K562 (cell line): ENCODE measurements around the gene ZFP62. TPM values are rescaled to one million over a fixed set of nuclear protein-coding genes. Genes with fewer than 3 reads are reported as not detected.

Experiments
- ATAC-seq: fragments of 200-7000 bp; cut with Tn5 transposase; 3 replicates; pipeline ENCODE4 v1.9.1; 2020; ENCODE audit warnings: moderate library complexity
- BruUV-seq: library from RNA; stranded (reverse); fragments of 400-500 nt; replicated peaks from 2 replicates; lab custom pipeline; 2021; lab: Mats Ljungman, UMichigan
- CTCF ChIA-PET: fragments of 300-600 bp; formaldehyde crosslinking; extraction: SDS; loops from one replicate; lab custom pipeline; 2021; ENCODE audit warnings: low intra/inter-chr PET ratio; lab: Yijun Ruan, JAX
- POLR2A ChIA-PET: fragments of 300-600, 350-650 bp; sonication (Branson Sonifier 250); formaldehyde crosslinking; extraction: SDS; loops from one replicate; lab custom pipeline; 2021; ENCODE audit warnings: antibody characterized with exemption, inconsistent platforms; lab: Yijun Ruan, JAX
- DNase-seq, 4 experiments: peaks; one replicate each; pipeline versions ENCODE4 v3.0.0 to v3.0.0-alpha.2; 2011 to 2018; ENCODE audit warnings: low spot score in 3 of 4, mixed read lengths in 3 of 4; ENCODE audit errors: extremely low read depth in 1 of 4
- FAIRE-seq: peaks from 2 replicates; lab custom pipeline; 2011; peaks lifted over from hg19 to GRCh38; lab: Jason Lieb, UNC
- H2AFZ ChIP-seq: 2 replicates; pipeline ENCODE4 v1.6.0; 2011; ENCODE audit warnings: low read depth, low read length, control low read depth, inconsistent platforms
- H3K27ac ChIP-seq: fragments of 200-600 bp; 3 replicates; pipeline ENCODE4 v1.8.0; 2011; ENCODE audit warnings: low read depth, mild to moderate bottlenecking, control low read depth, inconsistent platforms, low read length, moderate library complexity, mixed read lengths; ENCODE audit errors: extremely low read depth
- H3K27me3 ChIP-seq, 2 experiments: fragments of 300-600 bp in 1 of 2; 2 replicates in 1 of 2; 3 replicates in 1 of 2; pipeline versions ENCODE4 v1.6.0 to v1.8.0; 2011; ENCODE audit warnings: inconsistent platforms in 2 of 2, low read length in 2 of 2, mild to moderate bottlenecking in 1 of 2, mixed read lengths in 1 of 2, moderate library complexity in 1 of 2; ENCODE audit not compliant: control insufficient read depth in 2 of 2, insufficient read depth in 2 of 2
- H3K36me3 ChIP-seq: fragments of 300-600 bp; 3 replicates; pipeline ENCODE4 v1.8.0; 2011; ENCODE audit warnings: mild to moderate bottlenecking, low read length, inconsistent platforms; ENCODE audit not compliant: control insufficient read depth, insufficient read depth
- H3K4me1 ChIP-seq, 2 experiments: fragments of 200-600 bp in 1 of 2; replicated peaks in 1 of 2; 2 replicates in 1 of 2; 3 replicates in 1 of 2; pipeline versions ENCODE4 v1.5.1 to v1.8.0; 2011; ENCODE audit warnings: inconsistent platforms in 2 of 2, low read length in 2 of 2, mild to moderate bottlenecking in 1 of 2, mixed read lengths in 1 of 2, moderate library complexity in 1 of 2; ENCODE audit not compliant: control insufficient read depth in 2 of 2, insufficient read depth in 2 of 2
- H3K4me2 ChIP-seq: 2 replicates; pipeline ENCODE4 v1.6.1; 2011; ENCODE audit warnings: low read length, control low read depth, inconsistent platforms, mixed read lengths; ENCODE audit not compliant: insufficient read depth
- H3K4me3 ChIP-seq: fragments of 200-600 bp; sonication (generic), shearing (Covaris generic); 2 replicates; pipeline ENCODE4 v1.5.1; 2016; ENCODE audit warnings: control low read depth, inconsistent platforms
- H3K79me2 ChIP-seq: fragments of 200-600 bp; 3 replicates; pipeline ENCODE4 v1.8.0; 2011; ENCODE audit warnings: low read length, inconsistent platforms; ENCODE audit not compliant: control insufficient read depth, insufficient read depth
- H3K9ac ChIP-seq, 2 experiments: 2 replicates each; pipeline versions ENCODE4 v1.6.0 to v1.6.1; 2011; ENCODE audit warnings: low read depth in 2 of 2, low read length in 2 of 2, control low read depth in 1 of 2, inconsistent platforms in 1 of 2, mild to moderate bottlenecking in 1 of 2, mixed read lengths in 1 of 2; ENCODE audit not compliant: insufficient read depth in 1 of 2
- H3K9me1 ChIP-seq: one replicate; pipeline ENCODE4 v1.6.0; 2011; ENCODE audit warnings: inconsistent platforms, mild to moderate bottlenecking, low read length, moderate library complexity; ENCODE audit not compliant: control insufficient read depth, insufficient read depth
- H3K9me3 ChIP-seq: replicated peaks from 2 replicates; pipeline ENCODE4 v1.5.1; 2011; ENCODE audit warnings: low read depth, low read length, inconsistent platforms; ENCODE audit not compliant: control insufficient read depth, insufficient read depth
- H4K20me1 ChIP-seq: replicated peaks from 2 replicates; pipeline ENCODE4 v1.6.1; 2011; ENCODE audit warnings: low read length, inconsistent platforms, mixed read lengths; ENCODE audit not compliant: control insufficient read depth, insufficient read depth
- ARID4B ChIP-seq: sonication (generic); formaldehyde crosslinking; IDR thresholded peaks from 2 replicates; pipeline ENCODE4 v1.8.0; 2022; ENCODE audit warnings: mild to moderate bottlenecking, missing genetic modification reagents
- ATF7 ChIP-seq: fragments of 450-650 bp; IDR thresholded peaks from 2 replicates; pipeline ENCODE4 v1.7.1; 2014; ENCODE audit warnings: mild to moderate bottlenecking, moderate library complexity
- CC2D1A ChIP-seq: fragments of 450-650 bp; IDR thresholded peaks from 2 replicates; pipeline ENCODE4 v1.6.1; 2017; ENCODE audit warnings: mild to moderate bottlenecking
- E2F3 ChIP-seq: fragments of 250-450 bp; sonication (Bioruptor Pico); IDR thresholded peaks from 2 replicates; pipeline ENCODE4 v1.4.0; 2020; ENCODE audit warnings: mild to moderate bottlenecking
- HDAC6 ChIP-seq: IDR thresholded peaks from 2 replicates; pipeline ENCODE4 v1.6.1; 2012; ENCODE audit warnings: low read depth, mild to moderate bottlenecking, control low read depth, inconsistent platforms, low read length, moderate library complexity
- JUND ChIP-seq, 2 experiments: IDR thresholded peaks; 2 replicates in 1 of 2; 3 replicates in 1 of 2; pipeline ENCODE4 v1.6.1; 2011; ENCODE audit warnings: borderline replicate concordance in 2 of 2, low read depth in 2 of 2, low read length in 2 of 2, improper control_type of control experiment in 1 of 2, missing biosample characterization in 1 of 2, missing genetic modification characterization in 1 of 2, missing genetic modification reagents in 1 of 2
- MYNN ChIP-seq, 2 experiments: sonication (generic); formaldehyde crosslinking in 1 of 2; IDR thresholded peaks; 2 replicates each; pipeline versions ENCODE4 v1.5.0 to v1.6.1; 2016 to 2020; ENCODE audit warnings: antibody characterized with exemption in 1 of 2, missing genetic modification reagents in 1 of 2
- NFIC ChIP-seq: fragments of 450-650 bp; IDR thresholded peaks from 2 replicates; pipeline ENCODE4 v1.6.1; 2017; ENCODE audit warnings: mild to moderate bottlenecking, inconsistent platforms
- NFYB ChIP-seq: IDR thresholded peaks from 2 replicates; pipeline ENCODE4 v1.6.1; 2011; ENCODE audit warnings: mild to moderate bottlenecking, moderate library complexity; ENCODE audit not compliant: insufficient read length; ENCODE audit errors: extremely low read depth
- PTBP1 ChIP-seq: fragments of 200-400 bp; formaldehyde crosslinking; IDR thresholded peaks from 2 replicates; pipeline ENCODE4 v1.6.1; 2017; ENCODE audit warnings: low read depth, low read length
- RAD21 ChIP-seq, 2 experiments: fragments of 250-450 bp in 1 of 2; fragments of 450-650 bp in 1 of 2; sonication (Bioruptor Pico) in 1 of 2; formaldehyde crosslinking in 1 of 2; IDR thresholded peaks in 1 of 2; conservative IDR thresholded peaks in 1 of 2; 2 replicates each; pipeline versions ENCODE4 v1.4.0 to v1.8.0; 2020 to 2022; ENCODE audit warnings: mild to moderate bottlenecking in 2 of 2, moderate library complexity in 1 of 2
- RBM22 ChIP-seq: fragments of 200-400 bp; formaldehyde crosslinking; IDR thresholded peaks from 2 replicates; pipeline ENCODE4 v1.6.1; 2018; ENCODE audit warnings: low read length, low read depth; ENCODE audit not compliant: poor library complexity, severe bottlenecking
- SMARCE1 ChIP-seq: fragments of 450-650 bp; IDR thresholded peaks from 2 replicates; pipeline ENCODE4 v1.7.1; 2016; ENCODE audit warnings: mild to moderate bottlenecking
- SP2 ChIP-seq: IDR thresholded peaks from 2 replicates; pipeline ENCODE4 v1.6.1; 2011; ENCODE audit warnings: mild to moderate bottlenecking, low read depth, low read length, moderate library complexity; ENCODE audit not compliant: poor library complexity, severe bottlenecking; ENCODE audit errors: extremely low read depth
- ZNF449 ChIP-seq: fragments of 250-450 bp; sonication (Bioruptor Pico); IDR thresholded peaks from 2 replicates; pipeline ENCODE4 v1.8.0; 2022; ENCODE audit warnings: moderate library complexity, mild to moderate bottlenecking, inconsistent platforms
- WGBS: fragments of 100-300 bp; shearing (Covaris generic); methylation state at CpG from one replicate; pipeline ENCODE4 v1.1.6; 2016; ENCODE audit warnings: low coverage, mixed read lengths; ENCODE audit not compliant: insufficient coverage; ENCODE audit errors: missing lambda C conversion rate; 5-methylcytosine and 5-hydroxymethylcytosine counted together
- in situ Hi-C: fragments of 300-500 bp; cut with MboI; formaldehyde crosslinking; loops from 4 replicates; pipeline ENCODE4 v1.15.0; 2018; ENCODE audit warnings: inconsistent platforms, mixed read lengths
- intact Hi-C: fragments of 100-400 bp; cut with micrococcal nuclease; formaldehyde crosslinking; loops from 2 replicates; pipeline ENCODE4 v1.14.2; 2022
- polyA plus RNA-seq, 8 experiments: library from polyadenylated mRNA; depleted of rRNA in 4 of 8; stranded (reverse) in 5 of 8; unstranded in 3 of 8; fragments of >200 nt; fragmentation: Nextera tagmentation in 2 of 8; fragmentation: Illumina TruSeq in 1 of 8; extraction: Ambion mirVana in 2 of 8; extraction: Trizol in 1 of 8; gene quantifications; 2 replicates each; pipeline versions ENCODE4 v1.2.1 to v1.2.3, GENCODE V29; 2011 to 2014; ENCODE audit warnings: inconsistent platforms in 1 of 8, missing spikeins in 1 of 8
- total RNA-seq, 7 experiments: library from RNA; depleted of rRNA in 6 of 7; stranded (reverse); fragments of >200 nt in 6 of 7; fragmentation: Illumina TruSeq in 2 of 7; extraction: Trizol in 2 of 7; gene quantifications; 2 replicates each; pipeline versions ENCODE4 v1.2.1 to v1.2.3, GENCODE V29; 2011 to 2021; ENCODE audit warnings: low replicate concordance in 1 of 7

Gene ZFP62
- total and polyA plus RNA-seq, 9 of the 15 experiments (the other 6 are each of a cell fraction or from before 2014, with no cell fraction given): 12.2 to 37.5 (median 25.0) TPM

GRCh38 chr5:180809403-180810209 is 51.5 kb downstream of the ZFP62 start:
- Histone ChIP-seq H3K4me3 (peak overlapping the region; percentile 68), H3K79me2 (peaks cover 63% of the 10 kb centered on the region), H3K27me3 (no peaks in the 10 kb centered on the region), H3K4me2 (peak overlapping the region; percentile 93), H2AFZ (peak overlapping the region; percentile 100), H3K4me1 (peaks cover 49 to 60% of the 10 kb centered on the region in 2 experiments), H3K9me1 (no peaks in the 10 kb centered on the region), H3K9ac (peak overlapping the region; percentile 88 to 93), H3K27ac (peak overlapping the region; percentile 99), H4K20me1 (no peaks in the 10 kb centered on the region), H3K36me3 (peaks cover 27% of the 10 kb centered on the region; the same call in 2 of the 3 replicates), H3K9me3 (no peaks in the 10 kb centered on the region)
- ATAC-seq: peak; percentile 84
- 0% methylated on average over 11 of the region's 40 CpGs for WGBS
- intact Hi-C loops: loop anchor here (10.0 kb wide), 1 partner anchor 215 kb away; no protein-coding TSS in a partner anchor
- DNase-seq: peak; percentile 90 to 96 (median 93)
- POLR2A ChIA-PET: interaction anchor here (1.0 to 2.3 kb wide), 3 partner anchors 21 to 244 kb away, joined by 3 to 9 read pairs (median 3); no protein-coding TSS in a partner anchor
- BruUV-seq: no TSS peak
- CTCF ChIA-PET: no interaction called here
- in situ Hi-C loops: no loop called here
- FAIRE-seq: peak; percentile 99
- TF ChIP-seq SP2: no peak
- no peak for TF ChIP-seq PTBP1
- no peak for TF ChIP-seq E2F3
- TF ChIP-seq ZNF449 (CRISPR knock-in tag): no peak
- no peak for TF ChIP-seq RAD21 (CRISPR knock-in tag; conservative IDR thresholded peaks at IDR 0.05 in 1 of 2, IDR thresholded peaks at IDR 0.05 in 1 of 2)
- peak; percentile 34; the same call in 1 of the 2 replicates for TF ChIP-seq JUND (IDR thresholded peaks at IDR 0.05; ENCODE audit: borderline replicate concordance, low read depth, low read length)
- TF ChIP-seq JUND (tag; IDR thresholded peaks at IDR 0.05; ENCODE audit: borderline replicate concordance, low read depth, low read length): no peak
- TF ChIP-seq ARID4B: no peak
- TF ChIP-seq RBM22: no peak
- no peak for TF ChIP-seq MYNN (IDR thresholded peaks at IDR 0.05)
- no peak for TF ChIP-seq MYNN (CRISPR knock-in tag; IDR thresholded peaks at IDR 0.05)
- 0 out of 2 replicates have a peak, but pooled peaks have one; percentile 21 for TF ChIP-seq NFIC
- no peak; the same call in 1 of the 2 replicates for TF ChIP-seq SMARCE1
- TF ChIP-seq CC2D1A: no peak
- no peak for TF ChIP-seq HDAC6
- TF ChIP-seq NFYB: no peak
- no peak for TF ChIP-seq ATF7
